ENCODE data around the gene C6orf89. TPM values are rescaled to one million over a fixed set of nuclear protein-coding genes. Genes with fewer than 3 reads are reported as not detected.

Gene C6orf89
- total RNA-seq, 1 experiment from 2014 or later: 36.3 TPM

- no peak for DNase-seq (ENCODE audit: low read depth)
Measured at GRCh38 chr6:36968266-36968977, 82.7 kb downstream of the C6orf89 start.

GRCh38 chr6:36969240-36969691 is 83.5 kb downstream of the C6orf89 start:
- DNase-seq (ENCODE audit: low read depth): no peak

GRCh38 chr6:36969988-36970891 is 84.5 kb downstream of the C6orf89 start:
- DNase-seq (ENCODE audit: low read depth): no peak

GRCh38 chr6:36970892-36971842 is 85.4 kb downstream of the C6orf89 start:
- DNase-seq (ENCODE audit: low read depth): no peak

- no peak for DNase-seq (ENCODE audit: low read depth)
Measured at GRCh38 chr6:36971921-36972673, 86.3 kb downstream of the C6orf89 start.

GRCh38 chr6:36973190-36973589 is 87.4 kb downstream of the C6orf89 start:
- DNase-seq (ENCODE audit: low read depth): no peak

- DNase-seq (ENCODE audit: low read depth): no peak
Measured at GRCh38 chr6:36973647-36974046, 87.9 kb downstream of the C6orf89 start.

GRCh38 chr6:36975231-36976006 is 89.7 kb downstream of the C6orf89 start:
- DNase-seq (ENCODE audit: low read depth): no peak

GRCh38 chr6:36976007-36976264 is 90.2 kb downstream of the C6orf89 start:
- no peak for DNase-seq (ENCODE audit: low read depth)

GRCh38 chr6:36976509-36976908 is 90.8 kb downstream of the C6orf89 start:
- no peak for DNase-seq (ENCODE audit: low read depth)

GRCh38 chr6:36976931-36977330 is 91.2 kb downstream of the C6orf89 start:
- DNase-seq (ENCODE audit: low read depth): no peak

- DNase-seq (ENCODE audit: low read depth): no peak
Measured at GRCh38 chr6:36977470-36977941, 91.8 kb downstream of the C6orf89 start.

Other genes with a start within 250 kb of the C6orf89 start
- 18.0 TPM in 2 replicates for gene CDKN1A, start 207.2 kb upstream of the C6orf89 start, total RNA-seq (2014; rRNA removed; shearing (Covaris generic))
- gene RAB44, start 188.1 kb upstream of the C6orf89 start, total RNA-seq (2014; rRNA removed; shearing (Covaris generic)): not detected in 2 replicates
- gene CPNE5, start 46.5 kb upstream of the C6orf89 start, total RNA-seq (2014; rRNA removed; shearing (Covaris generic)): not detected in 2 replicates
- 51.9 and 52.4 TPM in 2 replicates for gene PPIL1, start 11.1 kb upstream of the C6orf89 start, total RNA-seq (2014; rRNA removed; shearing (Covaris generic))
- not detected in 2 replicates for gene PI16, start 68.8 kb downstream of the C6orf89 start, total RNA-seq (2014; rRNA removed; shearing (Covaris generic))
- gene MTCH1, start 100.2 kb downstream of the C6orf89 start, total RNA-seq (2014; rRNA removed; shearing (Covaris generic)): 226 and 257 TPM in 2 replicates
- gene FGD2, start 119.7 kb downstream of the C6orf89 start, total RNA-seq (2014; rRNA removed; shearing (Covaris generic)): not detected in 2 replicates